Esophagus squamous epithelium (tissue), 4 donors: ENCODE results near the gene AKAP11.

Source experiments
- POLR2A ChIP-seq, 4 donors: fragments of 450-650 bp; IDR thresholded peaks; one replicate each; pipeline ENCODE4 v1.6.1; 2017; ENCODE audit warnings: antibody characterized with exemption in 4 of 4, mild to moderate bottlenecking in 4 of 4, moderate library complexity in 3 of 4
- TF ChIP-seq, protein P1 (sequence below), 6 experiments: fragments of 450-650 bp in 4 of 6; fragments of 200-600 bp in 2 of 6; sonication (generic) in 2 of 6; IDR thresholded peaks; one replicate each; pipeline ENCODE4 v1.5.1; 2016 to 2019; ENCODE audit warnings: antibody characterized with exemption in 6 of 6, mild to moderate bottlenecking in 4 of 6, moderate library complexity in 4 of 6

DNA sequence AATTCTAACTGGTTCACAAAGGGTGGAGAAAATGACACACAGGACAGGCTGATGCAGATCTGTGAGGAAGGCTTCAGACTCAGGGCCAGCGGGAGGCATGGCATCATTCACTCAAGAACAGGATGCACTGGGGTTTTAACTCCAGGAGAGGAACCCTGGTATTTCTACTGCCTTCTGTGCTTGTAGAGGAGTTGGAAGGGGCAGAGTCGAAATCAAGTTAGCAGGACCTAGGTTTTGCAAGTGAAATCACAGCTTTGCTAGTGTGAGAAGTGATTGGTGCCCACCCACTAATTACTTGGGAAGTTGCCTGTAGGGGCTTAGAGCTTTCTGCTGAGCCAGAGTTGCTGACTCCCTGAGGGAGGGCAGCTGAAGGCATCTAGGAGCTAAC is 92.7 kb downstream of the AKAP11 start:
- TF ChIP-seq, protein P1, sequence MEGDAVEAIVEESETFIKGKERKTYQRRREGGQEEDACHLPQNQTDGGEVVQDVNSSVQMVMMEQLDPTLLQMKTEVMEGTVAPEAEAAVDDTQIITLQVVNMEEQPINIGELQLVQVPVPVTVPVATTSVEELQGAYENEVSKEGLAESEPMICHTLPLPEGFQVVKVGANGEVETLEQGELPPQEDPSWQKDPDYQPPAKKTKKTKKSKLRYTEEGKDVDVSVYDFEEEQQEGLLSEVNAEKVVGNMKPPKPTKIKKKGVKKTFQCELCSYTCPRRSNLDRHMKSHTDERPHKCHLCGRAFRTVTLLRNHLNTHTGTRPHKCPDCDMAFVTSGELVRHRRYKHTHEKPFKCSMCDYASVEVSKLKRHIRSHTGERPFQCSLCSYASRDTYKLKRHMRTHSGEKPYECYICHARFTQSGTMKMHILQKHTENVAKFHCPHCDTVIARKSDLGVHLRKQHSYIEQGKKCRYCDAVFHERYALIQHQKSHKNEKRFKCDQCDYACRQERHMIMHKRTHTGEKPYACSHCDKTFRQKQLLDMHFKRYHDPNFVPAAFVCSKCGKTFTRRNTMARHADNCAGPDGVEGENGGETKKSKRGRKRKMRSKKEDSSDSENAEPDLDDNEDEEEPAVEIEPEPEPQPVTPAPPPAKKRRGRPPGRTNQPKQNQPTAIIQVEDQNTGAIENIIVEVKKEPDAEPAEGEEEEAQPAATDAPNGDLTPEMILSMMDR (IDR thresholded peaks at IDR 0.05) = no peak
- no peak for TF ChIP-seq POLR2A (IDR thresholded peaks at IDR 0.05)
